Lung microvascular endothelial cell (primary cell): Measurements from ENCODE around the gene LYPLA2. TPM values are rescaled to one million over a fixed set of nuclear protein-coding genes. Genes with fewer than 3 reads are reported as not detected.

Experiments
- DNase-seq, 2 donors: peaks; one replicate each; pipeline versions ENCODE4 v3.0.0 to v3.0.0-alpha.2; 2010; ENCODE audit warnings: low read depth in 2 of 2
- total RNA-seq: library from RNA; depleted of rRNA; stranded (reverse); fragments of >200 nt; gene quantifications from 2 replicates; pipeline ENCODE4 v1.2.1, GENCODE V29; 2014

The LYPLA2 gene
- total RNA-seq: 92.7 and 108 TPM in 2 replicates

DNA sequence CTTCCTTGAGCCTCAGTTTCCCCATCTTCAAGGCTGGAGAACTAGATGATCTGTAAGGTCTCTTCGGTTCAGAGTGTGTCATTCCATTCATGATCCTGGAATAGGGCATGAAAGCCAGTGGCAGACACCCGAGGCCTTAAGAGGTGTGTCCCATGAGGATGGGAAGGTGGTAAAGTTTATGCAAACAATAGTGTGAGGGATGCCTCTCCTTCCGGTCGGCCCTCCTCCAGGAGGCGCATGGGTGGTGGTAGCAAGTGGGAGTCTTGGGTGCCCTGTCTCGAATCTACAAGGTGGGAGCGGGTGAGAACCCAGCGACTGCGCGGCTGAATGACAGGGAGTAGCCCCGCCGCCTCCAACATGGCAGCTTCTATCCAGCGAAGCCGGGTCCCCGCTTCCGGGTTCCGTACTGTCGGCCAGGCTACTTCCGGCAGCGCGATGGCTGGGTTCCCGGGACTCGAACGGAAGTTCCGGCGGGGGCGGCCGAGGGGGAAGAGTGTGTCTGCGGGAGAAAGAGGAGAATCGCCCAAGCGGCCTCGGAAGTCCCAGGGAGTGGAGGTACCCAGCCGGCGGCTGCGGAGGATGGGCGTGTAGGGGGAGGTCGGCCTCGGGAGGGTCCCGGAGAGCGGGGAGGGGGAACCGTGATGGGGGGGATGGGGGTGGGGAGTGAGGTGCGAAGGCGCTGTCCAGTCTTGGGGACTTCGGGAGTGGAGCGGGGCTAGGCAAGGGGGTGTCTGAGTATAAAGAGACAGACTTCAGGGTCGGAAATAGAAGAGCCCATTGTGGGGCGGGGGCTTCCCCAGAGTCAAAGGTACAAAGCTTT lies at the start of gene LYPLA2:
TSS of gene LYPLA2 (plus strand) at position 450 of the 820 bp plus-strand sequence. CDS start 1,538 bp downstream, outside the sequence.
- DNase-seq: peak; percentile 92

DNA sequence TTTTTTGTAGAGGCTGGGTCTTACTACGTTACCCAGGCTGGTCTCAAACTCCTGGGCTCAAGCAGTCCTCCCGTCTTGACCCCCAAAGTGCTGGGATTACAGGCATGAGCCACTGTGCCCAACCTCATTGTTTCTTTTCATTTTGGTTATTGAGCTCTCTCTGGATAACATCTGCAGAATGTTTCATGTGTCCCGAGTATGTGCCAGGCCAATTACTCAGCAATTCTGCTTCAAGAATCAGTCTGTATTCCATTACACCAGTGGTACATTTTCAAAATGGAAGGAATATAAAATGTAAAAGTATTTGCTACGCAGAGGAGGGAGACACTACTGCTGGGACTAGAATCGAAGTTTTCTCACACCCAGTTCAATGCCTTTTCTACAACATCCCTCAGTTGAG lies 49.3 kb upstream of the LYPLA2 start:
- no peak for DNase-seq

DNA sequence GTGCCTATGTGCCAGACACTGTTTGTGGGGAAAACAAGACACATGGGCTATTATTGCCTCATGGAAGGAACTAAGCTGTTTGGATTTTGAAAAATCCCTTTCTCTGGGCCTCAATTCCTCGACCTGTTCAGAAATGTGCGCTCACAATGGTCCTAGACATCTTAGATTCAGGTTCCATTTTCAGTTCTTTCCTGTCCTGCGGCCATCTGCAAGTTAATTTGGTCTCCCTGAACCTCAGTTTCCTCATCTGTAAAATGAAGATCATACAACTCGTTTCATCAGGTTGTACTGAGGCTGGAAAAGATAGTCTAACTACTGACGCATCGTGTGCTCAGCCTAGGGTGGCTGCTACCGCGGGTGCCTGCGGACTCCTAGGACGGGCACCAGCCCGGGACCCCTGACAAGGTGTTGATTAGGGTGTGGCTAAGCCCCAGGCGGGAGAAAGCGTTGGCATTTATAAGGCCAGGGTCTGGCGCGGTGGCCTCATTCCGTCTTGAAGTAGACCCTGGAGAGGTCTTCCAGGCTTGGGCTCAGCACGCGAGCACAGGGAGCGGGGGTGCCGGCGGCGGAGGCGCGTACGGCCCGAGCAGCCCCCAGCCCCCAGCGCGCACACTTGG lies 48.2 kb upstream of the LYPLA2 start:
- DNase-seq: peak; percentile 24 to 32

DNA sequence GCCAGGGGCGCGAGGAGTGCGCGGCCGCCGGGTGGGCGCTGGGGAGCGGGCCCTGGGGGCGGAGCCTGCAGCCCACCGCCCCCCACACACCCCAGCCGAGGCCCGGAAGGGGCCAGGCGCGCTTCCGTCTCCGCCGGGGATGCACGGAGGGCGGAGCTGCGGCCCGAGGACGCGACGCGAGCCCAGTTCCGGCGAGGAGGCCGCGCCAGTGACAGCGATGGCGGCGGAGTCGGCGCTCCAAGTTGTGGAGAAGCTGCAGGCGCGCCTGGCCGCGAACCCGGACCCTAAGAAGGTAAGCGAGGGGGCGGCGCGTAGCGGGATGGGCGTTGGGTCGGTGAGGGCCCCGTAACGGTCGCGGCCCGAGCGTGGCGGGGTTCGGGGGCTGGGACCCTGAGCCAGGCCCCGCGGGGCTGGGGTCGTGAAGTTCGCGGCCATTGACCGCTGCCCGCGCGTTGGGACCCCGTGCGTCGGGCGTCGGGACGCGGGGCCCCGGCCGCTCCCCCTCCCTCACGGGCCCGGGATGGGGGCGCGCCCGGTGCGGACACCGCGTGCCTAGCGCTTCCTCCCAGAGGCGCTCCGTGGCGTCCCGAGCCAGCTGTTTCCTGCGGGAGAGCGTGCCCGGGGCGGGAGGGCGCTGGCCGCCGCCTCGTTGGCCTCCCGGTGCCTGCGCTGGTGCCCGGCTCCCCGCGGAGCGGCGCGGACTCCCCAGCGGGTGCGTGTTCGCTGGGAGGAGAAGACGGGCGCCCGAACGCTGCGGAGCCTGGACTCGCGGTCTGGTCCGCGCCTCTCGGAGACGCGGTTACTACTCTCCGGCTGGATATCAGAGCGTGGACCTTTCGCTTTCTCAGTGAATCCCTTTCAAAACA lies 47.4 kb upstream of the LYPLA2 start, which contains the start of gene ELOA:
TSS of gene ELOA (plus strand) at position 185 of the 866 bp plus-strand sequence. CDS start at position 218, 33 bp downstream.
- DNase-seq: peak; percentile 66 to 73

DNA sequence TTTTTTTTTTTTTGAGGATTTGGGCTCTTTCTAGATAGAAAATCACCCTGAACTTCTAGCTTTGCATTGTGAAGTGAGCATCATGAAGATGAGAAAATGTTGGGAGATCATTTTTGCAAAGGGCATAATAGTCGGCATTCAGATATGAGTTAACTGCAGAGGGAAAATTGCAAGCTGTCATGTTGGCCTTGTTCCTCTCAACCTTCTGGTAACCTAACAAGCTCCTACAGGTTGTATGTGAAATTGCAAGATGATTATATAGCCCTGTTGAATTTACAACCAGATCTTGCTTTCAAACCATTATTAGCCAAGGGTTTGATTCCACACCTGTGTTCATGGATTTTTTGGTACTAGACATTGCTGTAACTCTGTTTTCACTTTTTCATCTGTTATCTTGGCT lies 45.4 kb upstream of the LYPLA2 start:
- DNase-seq: peak; percentile 41 to 47

DNA sequence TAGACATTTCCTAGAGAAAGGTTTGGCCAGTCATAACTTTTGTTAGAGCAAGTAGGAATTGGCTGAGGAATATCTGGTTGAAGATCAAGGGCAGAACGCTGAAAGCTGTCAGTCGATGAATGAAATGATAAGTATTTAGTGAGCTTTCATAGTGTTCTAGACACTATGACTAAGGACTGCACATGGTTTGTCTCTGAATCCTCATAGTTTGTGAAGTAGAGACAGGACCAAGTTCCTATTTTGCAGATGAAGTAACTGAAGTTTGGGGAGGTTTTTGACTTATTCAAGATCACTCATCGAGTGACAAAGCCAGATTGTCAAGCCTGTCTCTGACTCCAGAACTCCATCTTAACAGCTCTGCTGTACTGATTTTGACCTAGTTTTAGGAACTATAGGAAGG lies 42.9 kb upstream of the LYPLA2 start:
- peak in 1 of 2 donors; percentile 5 for DNase-seq

DNA sequence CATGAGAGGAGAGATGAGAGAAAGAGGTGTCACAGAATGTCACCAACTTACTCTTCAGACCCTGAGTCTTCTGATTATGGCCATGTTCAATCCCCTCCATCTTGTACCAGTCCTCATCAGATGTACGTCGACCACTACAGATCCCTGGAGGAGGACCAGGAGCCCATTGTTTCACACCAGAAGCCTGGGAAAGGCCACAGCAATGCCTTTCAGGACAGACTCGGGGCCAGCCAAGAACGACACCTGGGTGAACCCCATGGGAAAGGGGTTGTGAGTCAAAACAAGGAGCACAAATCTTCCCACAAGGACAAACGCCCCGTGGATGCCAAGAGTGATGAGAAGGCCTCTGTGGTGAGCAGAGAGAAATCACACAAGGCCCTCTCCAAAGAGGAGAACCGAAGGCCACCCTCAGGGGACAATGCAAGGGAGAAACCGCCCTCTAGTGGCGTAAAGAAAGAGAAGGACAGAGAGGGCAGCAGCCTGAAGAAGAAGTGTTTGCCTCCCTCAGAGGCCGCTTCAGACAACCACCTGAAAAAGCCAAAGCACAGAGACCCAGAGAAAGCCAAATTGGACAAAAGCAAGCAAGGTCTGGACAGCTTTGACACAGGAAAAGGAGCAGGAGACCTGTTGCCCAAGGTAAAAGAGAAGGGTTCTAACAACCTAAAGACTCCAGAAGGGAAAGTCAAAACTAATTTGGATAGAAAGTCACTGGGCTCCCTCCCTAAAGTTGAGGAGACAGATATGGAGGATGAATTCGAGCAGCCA lies 39.7 kb upstream of the LYPLA2 start:
- peak; percentile 60 for DNase-seq

DNA sequence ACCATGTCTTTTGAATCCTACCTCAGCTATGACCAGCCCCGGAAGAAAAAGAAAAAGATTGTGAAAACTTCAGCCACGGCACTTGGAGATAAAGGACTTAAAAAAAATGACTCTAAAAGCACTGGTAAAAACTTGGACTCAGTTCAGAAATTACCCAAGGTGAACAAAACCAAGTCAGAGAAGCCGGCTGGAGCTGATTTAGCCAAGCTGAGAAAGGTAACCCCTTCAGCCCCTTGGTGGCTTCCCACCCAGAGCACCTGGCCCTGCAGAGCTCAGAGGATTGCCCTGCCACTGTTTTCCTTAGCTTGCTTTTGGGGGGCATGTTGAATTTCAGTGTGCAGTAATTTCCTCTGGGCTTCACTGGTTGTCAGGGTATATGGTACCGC lies 39.1 kb upstream of the LYPLA2 start:
- no peak for DNase-seq

DNA sequence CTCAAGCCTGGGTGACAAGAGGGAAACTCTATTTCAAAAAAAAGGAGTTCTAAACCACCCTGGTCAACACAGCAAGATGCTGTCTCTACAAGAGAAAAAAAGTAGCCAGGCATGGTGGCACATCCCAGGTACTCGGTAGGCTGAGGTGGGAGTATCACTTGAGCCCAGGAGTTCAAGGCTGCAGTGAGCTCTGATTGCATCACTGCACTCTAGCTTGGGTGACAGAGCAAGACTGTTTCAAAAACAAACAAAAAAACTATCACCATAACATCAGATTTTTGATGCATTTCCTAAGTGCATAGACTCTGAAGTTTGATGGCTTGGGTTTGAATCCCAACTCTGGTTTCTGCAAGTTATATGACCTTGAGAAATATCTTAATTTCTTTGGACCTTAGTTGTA lies 38.0 kb upstream of the LYPLA2 start:
- DNase-seq: no peak

DNA sequence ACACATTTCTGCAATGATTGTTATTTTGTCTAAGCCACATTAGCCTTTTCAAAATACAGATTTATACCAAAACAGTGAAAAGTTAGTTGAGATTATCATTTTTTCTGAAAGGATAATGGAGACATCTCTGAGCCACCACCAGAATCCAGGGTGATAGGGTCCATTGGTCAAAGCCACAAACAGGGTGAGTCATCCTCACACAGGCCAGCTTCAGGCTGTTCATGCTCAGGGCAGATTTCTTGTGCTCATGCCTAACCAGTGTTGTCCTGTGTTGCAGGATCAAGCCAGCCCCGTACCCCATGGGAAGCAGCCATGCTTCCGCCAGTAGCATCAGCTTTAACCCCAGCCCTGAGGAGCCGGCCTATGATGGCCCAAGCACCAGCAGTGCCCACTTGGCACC lies 34.3 kb upstream of the LYPLA2 start:
- DNase-seq: peak in 1 of 2 donors; percentile 9

DNA sequence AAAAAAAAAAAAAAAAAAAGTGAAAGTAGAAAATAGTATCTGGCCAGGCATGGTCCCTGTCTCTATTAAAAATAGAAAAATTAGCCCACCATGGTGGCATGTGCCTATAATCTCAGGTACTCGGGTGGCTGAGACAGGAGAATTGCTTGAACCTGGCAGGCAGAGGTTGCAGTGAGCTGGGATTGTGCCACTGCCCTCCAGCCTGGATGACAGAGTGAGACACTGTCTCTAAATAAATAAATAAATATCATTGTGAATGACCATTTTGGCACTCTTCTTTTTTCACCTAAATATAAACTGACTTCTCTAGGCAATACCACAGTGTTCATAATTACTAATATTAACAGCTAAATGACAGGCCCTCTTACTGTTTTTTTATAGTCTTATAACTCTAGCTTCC lies 33.1 kb upstream of the LYPLA2 start:
- no peak for DNase-seq

DNA sequence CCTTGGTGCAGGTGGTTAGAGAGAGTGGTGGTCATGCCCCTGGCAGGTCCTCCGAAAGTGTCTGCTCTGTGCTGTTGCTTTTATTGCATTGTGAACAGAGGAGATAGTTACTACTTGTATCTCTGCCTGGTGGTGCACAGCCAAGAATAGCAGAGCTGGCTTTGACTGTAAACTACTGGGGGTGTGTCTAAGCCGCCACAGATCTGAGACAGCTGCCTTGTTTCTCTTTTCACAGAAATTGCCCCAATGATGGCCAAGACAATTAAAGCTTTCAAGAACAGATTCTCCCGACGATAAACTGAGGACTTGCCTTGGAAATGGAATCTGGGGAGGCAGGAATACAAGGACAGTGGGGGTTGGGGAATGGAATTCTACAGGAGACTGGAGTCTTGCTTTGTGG lies 31.7 kb upstream of the LYPLA2 start:
- DNase-seq: no peak

DNA sequence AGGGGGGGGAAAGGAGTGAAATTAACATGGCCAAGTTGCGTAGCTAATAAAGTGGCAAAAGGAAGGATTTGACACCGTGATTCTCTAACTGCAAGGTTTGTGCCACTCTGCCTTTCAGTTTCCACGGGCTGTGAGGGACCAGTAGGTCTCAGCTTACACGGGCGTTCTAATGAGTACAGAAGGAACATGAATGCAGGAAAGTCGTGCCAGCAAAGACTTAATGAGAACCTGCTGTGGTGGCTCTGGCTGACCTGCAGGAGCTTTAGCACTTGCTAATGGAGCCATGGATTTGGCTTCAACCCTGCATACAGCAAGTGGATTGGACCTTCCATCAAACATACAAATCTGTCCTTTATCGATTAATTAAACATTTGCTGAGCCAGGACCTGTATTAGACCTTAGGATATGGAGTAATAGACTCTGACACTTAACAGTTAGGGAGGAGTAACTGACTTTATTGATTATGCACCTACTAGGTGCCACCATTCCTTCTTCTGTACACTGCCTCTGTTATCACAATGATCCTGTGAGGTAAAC lies 27.8 kb upstream of the LYPLA2 start:
- no peak for DNase-seq

DNA sequence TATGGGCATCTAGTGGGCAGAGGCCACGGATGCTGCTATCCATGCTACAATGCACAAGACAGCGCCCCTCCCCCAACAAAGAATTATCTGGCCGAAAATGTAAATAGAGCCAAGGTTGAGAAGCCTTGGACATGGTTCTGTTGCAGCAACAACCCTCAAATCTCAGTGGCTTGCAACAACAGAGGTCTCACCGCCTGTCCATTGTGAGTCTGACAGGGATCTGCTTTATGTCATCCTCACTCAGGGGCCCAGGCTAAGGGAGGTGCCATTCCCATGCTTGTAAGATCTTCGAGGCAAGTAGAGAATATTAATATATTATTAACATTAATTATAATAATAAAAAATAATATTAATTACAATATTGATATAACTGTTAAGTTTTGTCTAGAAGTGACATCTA lies 22.2 kb upstream of the LYPLA2 start:
- no peak for DNase-seq

DNA sequence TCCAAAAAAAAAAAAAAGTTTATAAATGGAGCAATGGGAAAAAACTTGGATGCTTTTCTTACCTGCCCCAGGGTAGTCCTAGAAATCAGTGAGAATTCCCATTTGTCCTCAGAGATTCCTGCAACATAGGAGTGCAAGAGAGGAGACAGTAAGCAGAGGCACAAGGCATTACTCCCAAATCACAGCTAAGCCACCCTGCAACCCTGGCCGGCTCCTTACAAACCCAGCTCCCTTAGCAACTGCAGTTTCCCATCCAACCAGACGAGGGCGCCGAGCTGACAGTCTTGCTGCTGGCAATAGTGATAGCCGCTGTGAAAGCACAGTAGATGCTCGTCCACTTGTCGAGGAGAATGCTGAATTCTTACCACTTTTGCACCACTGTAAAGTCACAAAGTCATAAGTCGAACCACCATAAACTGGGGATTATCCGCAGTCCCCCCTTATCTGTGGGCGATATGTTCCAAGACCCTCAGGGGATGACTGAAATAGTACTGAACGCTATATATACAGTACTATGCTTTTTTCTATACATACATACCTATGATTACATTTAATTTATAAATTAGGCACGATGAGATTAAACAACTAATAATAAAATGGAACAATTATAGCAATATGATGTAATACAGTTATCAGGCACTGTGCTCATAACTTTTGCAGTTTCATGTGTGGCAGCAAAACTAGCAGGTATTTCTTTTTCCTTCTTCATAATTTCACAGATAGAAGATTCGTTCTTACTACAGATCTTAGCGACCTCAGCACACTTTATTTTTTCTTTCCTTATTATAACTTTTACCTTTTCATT lies 18.7 kb upstream of the LYPLA2 start:
- peak; percentile 84 to 87 for DNase-seq

DNA sequence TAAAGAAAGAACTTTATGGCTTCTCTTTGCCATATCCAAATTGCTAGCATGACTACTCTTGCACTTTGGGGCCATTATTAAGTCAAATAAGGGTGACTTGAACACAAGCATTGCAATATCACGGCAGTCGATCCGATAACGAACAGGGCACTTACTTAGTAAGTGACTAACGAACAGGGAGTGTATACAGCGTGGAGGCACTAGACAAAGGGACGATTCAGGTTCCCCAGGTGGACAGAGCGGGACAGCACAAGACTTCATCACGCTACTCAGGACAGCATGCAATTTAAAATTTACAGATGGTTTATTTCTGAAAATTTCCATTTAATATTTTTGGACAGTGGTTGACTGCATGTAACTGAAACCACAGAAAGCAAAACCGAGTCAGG lies 18.1 kb upstream of the LYPLA2 start:
- DNase-seq: no peak

DNA sequence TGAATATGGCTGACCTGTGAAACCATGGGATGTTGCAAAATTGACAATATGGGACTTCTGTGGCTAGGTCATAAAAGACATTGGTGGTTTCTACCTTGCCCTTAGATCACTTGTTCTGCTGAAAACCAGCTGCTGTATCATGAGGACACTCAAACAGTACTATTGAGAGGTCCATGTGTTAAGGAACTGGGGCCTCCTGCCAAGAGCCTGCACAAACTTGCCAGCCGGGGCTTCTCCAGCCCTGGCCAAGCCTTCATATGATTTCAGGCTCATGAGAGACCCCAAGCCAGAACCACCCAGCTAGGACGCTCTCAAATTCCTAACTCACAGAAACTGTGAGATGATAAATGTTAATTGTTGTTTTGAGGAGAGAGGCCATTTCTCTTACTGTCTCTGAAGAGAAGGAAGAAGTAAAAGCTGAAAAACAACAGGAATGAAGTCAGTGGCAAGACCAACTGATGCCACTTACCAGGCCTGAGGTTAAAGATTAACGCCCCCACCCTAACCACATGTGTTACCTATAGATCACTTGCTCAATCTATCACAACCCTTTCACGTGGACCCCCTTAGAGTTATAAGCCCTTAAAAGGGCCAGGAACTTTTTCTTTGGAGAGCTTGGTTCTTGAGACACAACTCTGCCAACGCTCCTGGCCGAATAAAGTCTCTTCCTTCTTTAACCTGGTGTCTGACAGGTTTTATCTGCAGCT lies 16.6 kb upstream of the LYPLA2 start:
- no peak for DNase-seq

DNA sequence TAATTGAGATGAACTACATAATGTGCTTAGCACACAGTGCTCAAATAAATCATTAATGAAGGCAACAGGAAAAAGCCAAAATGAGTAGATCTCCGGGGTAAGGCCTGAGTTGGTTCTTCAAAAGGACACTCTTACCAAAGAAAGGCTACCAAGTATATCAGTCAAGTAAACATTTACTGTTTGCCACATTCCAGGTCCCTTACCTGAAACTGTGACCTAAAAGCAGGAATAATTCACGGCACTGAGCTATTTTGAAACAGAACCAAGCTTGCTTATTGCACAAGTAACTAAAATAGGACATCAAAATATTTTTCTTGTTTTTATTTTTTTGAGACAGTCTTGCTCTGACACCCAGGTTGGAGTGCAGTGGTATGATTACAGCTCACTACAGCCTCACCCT lies 14.7 kb upstream of the LYPLA2 start:
- no peak for DNase-seq

DNA sequence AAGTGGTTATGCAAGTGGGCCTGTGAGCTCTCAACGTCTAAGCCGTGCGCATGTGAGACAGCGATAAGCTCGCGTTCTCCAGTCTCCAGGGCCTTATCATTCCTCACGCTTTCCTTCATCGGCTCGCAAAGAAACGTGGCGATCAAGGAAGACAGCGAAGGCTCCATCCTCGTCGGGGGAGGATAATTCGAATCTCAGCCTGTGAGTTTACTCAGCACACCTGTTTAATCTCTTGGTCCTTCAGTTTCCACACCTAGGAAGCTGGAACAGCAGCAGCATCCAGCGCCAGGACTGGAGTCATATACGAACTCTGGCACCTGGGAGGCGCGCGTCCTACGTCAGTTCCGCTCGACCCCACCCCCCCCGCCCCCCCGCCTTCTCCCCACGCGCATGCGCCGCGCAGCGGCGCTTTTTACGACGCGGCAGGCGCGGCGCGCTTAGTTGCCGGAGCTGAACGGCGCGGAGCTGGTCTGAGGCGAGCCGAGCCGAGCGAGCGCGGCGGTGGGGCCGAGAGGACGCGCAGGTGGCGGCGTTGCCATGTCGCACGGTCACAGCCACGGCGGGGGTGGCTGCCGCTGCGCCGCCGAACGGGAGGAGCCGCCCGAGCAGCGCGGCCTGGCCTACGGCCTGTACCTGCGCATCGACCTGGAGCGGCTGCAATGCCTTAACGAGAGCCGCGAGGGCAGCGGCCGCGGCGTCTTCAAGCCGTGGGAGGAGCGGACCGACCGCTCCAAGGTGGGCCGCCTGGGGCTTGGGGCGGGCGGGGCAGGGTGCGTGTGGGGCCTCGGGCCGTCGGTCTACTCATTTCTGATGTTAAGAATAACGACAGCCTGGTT lies 12.7 kb upstream of the LYPLA2 start, which contains the start of gene PITHD1:
TSS of gene PITHD1 (plus strand) at position 440 of the 836 bp plus-strand sequence. CDS start at position 538, 98 bp downstream.
- DNase-seq: peak; percentile 83 to 89
